Hematopoietic multipotent progenitor cell treated with erythropoietin and hydrocortisone succinate and interleukin-3 and kit ligand, for 6 days (in vitro differentiated cells): ENCODE results near the gene PLEKHH3.

Experiments
- DNase-seq: peaks from one replicate; pipeline ENCODE4 v3.0.0-alpha.2; 2015

PLEKHH3 gene

GRCh38 chr17:42686520-42687128 lies 9.8 kb upstream of the PLEKHH3 start:
- no peak for DNase-seq

- no peak for DNase-seq
These were observed 9.0 kb upstream of the PLEKHH3 start for GRCh38 chr17:42685831-42686230.

- no peak for DNase-seq
These were observed 8.2 kb upstream of the PLEKHH3 start for GRCh38 chr17:42684929-42685556.

GRCh38 chr17:42683407-42684034 lies 6.7 kb upstream of the PLEKHH3 start:
- no peak for DNase-seq

GRCh38 chr17:42682722-42683403 lies 6.1 kb upstream of the PLEKHH3 start:
- DNase-seq = peak; percentile 49

GRCh38 chr17:42681976-42682721 lies 5.4 kb upstream of the PLEKHH3 start, which contains the start of gene CNTNAP1:
Gene CNTNAP1 (plus strand): TSS chr17:42682531. CDS start chr17:42682830, 299 bp downstream.
- no peak for DNase-seq

- DNase-seq = no peak
These were observed 3.6 kb upstream of the PLEKHH3 start for GRCh38 chr17:42680331-42680808.

- peak; percentile 87 for DNase-seq
These were observed 2.9 kb upstream of the PLEKHH3 start for GRCh38 chr17:42679492-42680330.

GRCh38 chr17:42678951-42679491 lies 2.2 kb upstream of the PLEKHH3 start:
- peak; percentile 60 for DNase-seq

- DNase-seq = peak; percentile 94
These were observed 1.4 kb upstream of the PLEKHH3 start for GRCh38 chr17:42677921-42678781.

GRCh38 chr17:42677012-42677857 lies 441 bp upstream of the PLEKHH3 start:
- peak; percentile 100 for DNase-seq

- DNase-seq = no peak
These were observed 800 bp downstream of the PLEKHH3 start for GRCh38 chr17:42675965-42676423.

- no peak for DNase-seq
These were observed 1.3 kb downstream of the PLEKHH3 start for GRCh38 chr17:42675348-42675964.

GRCh38 chr17:42674755-42675347 lies 1.9 kb downstream of the PLEKHH3 start:
- DNase-seq = no peak

- DNase-seq = peak; percentile 84
These were observed 2.7 kb downstream of the PLEKHH3 start for GRCh38 chr17:42673885-42674754.

- DNase-seq = no peak
These were observed 3.4 kb downstream of the PLEKHH3 start for GRCh38 chr17:42673266-42673884.

- DNase-seq = no peak
These were observed 4.8 kb downstream of the PLEKHH3 start for GRCh38 chr17:42672038-42672437.
